ENCODE results near the gene OR52R1.
"Not testable (repeated sequence)": the region's sequence is repeated elsewhere in the genome, so short reads cannot be mapped to it uniquely, and the experiment has no call there.

Gene OR52R1

GRCh38 chr11:4808476-4808875, 4.3 kb upstream of the OR52R1 start:
- no peak overlapping the region for H3K4me3 ChIP-seq (ENCODE audit: insufficient read depth, low read depth, low read length)
- H3K36me3 ChIP-seq (ENCODE audit: control insufficient read depth, insufficient read depth, low read length), result no peaks in the 10 kb centered on the region

GRCh38 chr11:4801316-4801715, 2.9 kb downstream of the OR52R1 start:
- H3K4me3 ChIP-seq (ENCODE audit: insufficient read depth, low read depth, low read length); H3K27me3 ChIP-seq (ENCODE audit: control insufficient read depth, insufficient read depth, low read length, poor library complexity, severe bottlenecking); H3K9me3 ChIP-seq (ENCODE audit: control insufficient read depth, low read length); H3K27ac ChIP-seq (ENCODE audit: insufficient read depth, low read depth, low read length, poor library complexity, severe bottlenecking); H3K36me3 ChIP-seq (ENCODE audit: control insufficient read depth, insufficient read depth, low read length); H3K4me1 ChIP-seq (ENCODE audit: control insufficient read depth, insufficient read depth, low read length): not testable (repeated sequence)
- 77 to 90% methylated on average over 4 of the region's 5 CpGs for WGBS, 2 experiments

More at GRCh38 chr11:4808476-4808875, 4.3 kb upstream of the OR52R1 start:
- no peak overlapping the region for H3K27ac ChIP-seq (ENCODE audit: insufficient read depth, low read depth, low read length, poor library complexity, severe bottlenecking)
- no peaks in the 10 kb centered on the region for H3K27me3 ChIP-seq (ENCODE audit: control insufficient read depth, insufficient read depth, low read length, poor library complexity, severe bottlenecking)
- H3K9me3 ChIP-seq (ENCODE audit: control insufficient read depth, low read length), result no peaks in the 10 kb centered on the region
- WGBS, 2 experiments, result 86 to 90% methylated on average over 1 of the region's 1 CpG
- no peaks in the 10 kb centered on the region for H3K4me1 ChIP-seq (ENCODE audit: control insufficient read depth, insufficient read depth, low read length)

- Histone ChIP-seq H3K4me3 (ENCODE audit: insufficient read depth, low read depth, low read length) (no peak overlapping the region), H3K27me3 (ENCODE audit: control insufficient read depth, insufficient read depth, low read length, poor library complexity, severe bottlenecking) (no peaks in the 10 kb centered on the region), H3K4me1 (ENCODE audit: control insufficient read depth, insufficient read depth, low read length) (no peaks in the 10 kb centered on the region), H3K9me3 (ENCODE audit: control insufficient read depth, low read length) (no peaks in the 10 kb centered on the region), H3K36me3 (ENCODE audit: control insufficient read depth, insufficient read depth, low read length) (no peaks in the 10 kb centered on the region), H3K27ac (ENCODE audit: insufficient read depth, low read depth, low read length, poor library complexity, severe bottlenecking) (no peak overlapping the region)
- 93 to 95% methylated on average over 6 of the region's 6 CpGs for WGBS, 2 experiments
These were observed 5.6 kb downstream of the OR52R1 start for GRCh38 chr11:4798427-4799183.

DNA sequence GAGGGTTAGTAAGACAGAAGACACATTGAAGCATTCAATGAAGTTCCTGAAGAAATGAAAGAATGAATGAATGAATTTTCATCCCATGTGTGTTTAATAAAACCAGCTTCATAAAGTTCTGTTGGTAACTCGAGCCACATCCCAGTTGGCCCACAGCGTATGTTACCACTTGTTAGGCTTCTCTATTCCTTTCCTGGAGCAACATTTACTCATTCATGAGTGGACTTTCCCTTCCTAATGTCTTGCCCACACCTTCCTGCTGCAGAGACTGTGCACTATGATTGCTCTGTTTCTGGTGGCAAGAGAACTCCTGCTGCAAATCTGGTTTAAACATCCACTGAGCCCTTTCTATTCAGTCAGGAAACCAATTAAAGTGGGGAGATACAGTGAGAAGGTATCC, 7.0 kb downstream of the OR52R1 start:
- Histone ChIP-seq H3K4me1 (ENCODE audit: control insufficient read depth, insufficient read depth, low read length) (no peaks in the 10 kb centered on the region), H3K36me3 (ENCODE audit: control insufficient read depth, insufficient read depth, low read length) (no peaks in the 10 kb centered on the region), H3K4me3 (ENCODE audit: insufficient read depth, low read depth, low read length) (no peak overlapping the region), H3K9me3 (ENCODE audit: control insufficient read depth, low read length) (no peaks in the 10 kb centered on the region), H3K27ac (ENCODE audit: insufficient read depth, low read depth, low read length, poor library complexity, severe bottlenecking) (no peak overlapping the region), H3K27me3 (ENCODE audit: control insufficient read depth, insufficient read depth, low read length, poor library complexity, severe bottlenecking) (no peaks in the 10 kb centered on the region)
- WGBS, 2 experiments, result 43 to 96% methylated on average over 1 to 2 of the region's 2 CpGs

DNA sequence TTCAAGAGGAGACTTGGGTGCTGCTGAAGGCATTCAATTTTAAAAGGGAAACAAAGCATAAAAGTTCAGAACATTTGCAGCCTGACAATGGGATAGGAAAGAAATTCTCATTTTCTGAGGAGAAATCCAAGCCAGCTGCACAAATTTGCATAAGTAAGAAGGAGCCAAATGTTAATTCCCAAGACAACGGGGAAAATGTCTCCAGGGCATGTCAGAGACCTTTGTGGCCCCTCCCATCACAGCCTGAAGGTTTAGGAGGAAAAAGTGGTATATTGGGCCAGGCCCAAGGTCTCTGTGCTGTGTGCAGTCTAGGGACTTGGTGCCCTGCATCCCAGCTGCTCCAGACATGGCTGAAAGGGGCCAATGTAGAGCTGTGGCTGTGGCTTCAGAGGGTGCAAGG, 21.7 kb downstream of the OR52R1 start:
- no peaks in the 10 kb centered on the region for H3K36me3 ChIP-seq (ENCODE audit: control insufficient read depth, insufficient read depth, low read length)
- 76 to 88% methylated on average over 1 of the region's 1 CpG for WGBS, 2 experiments
- H3K9me3 ChIP-seq (ENCODE audit: control insufficient read depth, low read length), result no peaks in the 10 kb centered on the region
- no peak overlapping the region for H3K27ac ChIP-seq (ENCODE audit: insufficient read depth, low read depth, low read length, poor library complexity, severe bottlenecking)
- no peaks in the 10 kb centered on the region for H3K4me1 ChIP-seq (ENCODE audit: control insufficient read depth, insufficient read depth, low read length)
- H3K27me3 ChIP-seq (ENCODE audit: control insufficient read depth, insufficient read depth, low read length, poor library complexity, severe bottlenecking), result no peaks in the 10 kb centered on the region
- H3K4me3 ChIP-seq (ENCODE audit: insufficient read depth, low read depth, low read length), result no peak overlapping the region

DNA sequence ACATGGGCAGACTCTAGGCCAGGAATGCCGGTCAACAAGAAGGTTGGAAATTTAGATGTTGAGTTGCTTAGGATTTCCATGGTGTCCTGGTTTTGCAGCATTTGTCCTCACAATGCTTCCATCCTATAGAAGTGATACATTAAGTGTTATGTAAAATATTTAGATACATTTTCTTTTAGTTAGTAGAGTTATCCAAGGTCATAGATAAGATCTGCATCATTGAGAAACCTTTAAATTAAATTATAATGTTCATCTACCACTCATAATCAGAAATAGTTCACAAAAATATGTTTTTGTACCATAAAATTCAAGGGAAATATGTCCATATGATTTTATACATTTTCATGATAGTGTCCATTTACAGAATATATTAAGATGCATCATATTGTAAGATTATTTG, 34.3 kb downstream of the OR52R1 start, which contains the start of gene OR51F1:
OR51F1 (minus strand) TSS at position 101 of the 400 bp plus-strand sequence; CDS start at position 101, 0 bp downstream.
- H3K4me3 ChIP-seq (ENCODE audit: insufficient read depth, low read depth, low read length), result no peak within 1 kb of the TSS
- no peaks in the 10 kb centered on the region for H3K4me1 ChIP-seq (ENCODE audit: control insufficient read depth, insufficient read depth, low read length)
- WGBS, 2 experiments, result 90 to 95% methylated on average over 1 of the region's 1 CpG
- H3K9me3 ChIP-seq (ENCODE audit: control insufficient read depth, low read length), result no peaks in the 10 kb centered on the region
- no peaks in the 10 kb centered on the region for H3K36me3 ChIP-seq (ENCODE audit: control insufficient read depth, insufficient read depth, low read length)
- no peak within 1 kb of the TSS for H3K27ac ChIP-seq (ENCODE audit: insufficient read depth, low read depth, low read length, poor library complexity, severe bottlenecking)
- H3K27me3 ChIP-seq (ENCODE audit: control insufficient read depth, insufficient read depth, low read length, poor library complexity, severe bottlenecking), result no peaks in the 10 kb centered on the region

DNA sequence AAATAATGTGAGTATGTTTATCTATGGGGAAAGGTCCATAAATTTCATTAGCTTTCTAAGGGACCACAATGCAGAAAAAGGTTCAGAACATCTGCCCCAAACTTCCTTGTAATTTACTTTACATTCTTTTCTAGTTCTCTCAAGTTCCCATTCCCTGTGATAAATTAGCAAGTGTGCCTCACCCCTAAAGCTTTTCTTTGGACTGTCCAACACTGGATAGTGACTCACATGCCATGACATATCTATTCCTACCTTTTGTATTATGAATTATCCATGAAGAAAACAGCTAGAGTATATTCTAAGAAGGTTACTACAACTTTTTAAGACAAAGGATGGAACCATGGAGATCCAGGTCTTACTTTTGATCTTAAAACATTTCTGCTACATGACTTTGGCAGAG, 36.1 kb downstream of the OR52R1 start:
- no peaks in the 10 kb centered on the region for H3K27me3 ChIP-seq (ENCODE audit: control insufficient read depth, insufficient read depth, low read length, poor library complexity, severe bottlenecking)
- no peaks in the 10 kb centered on the region for H3K36me3 ChIP-seq (ENCODE audit: control insufficient read depth, insufficient read depth, low read length)
- no peaks in the 10 kb centered on the region for H3K9me3 ChIP-seq (ENCODE audit: control insufficient read depth, low read length)
- H3K4me3 ChIP-seq (ENCODE audit: insufficient read depth, low read depth, low read length), result no peak overlapping the region
- H3K27ac ChIP-seq (ENCODE audit: insufficient read depth, low read depth, low read length, poor library complexity, severe bottlenecking), result no peak overlapping the region
- no peaks in the 10 kb centered on the region for H3K4me1 ChIP-seq (ENCODE audit: control insufficient read depth, insufficient read depth, low read length)

DNA sequence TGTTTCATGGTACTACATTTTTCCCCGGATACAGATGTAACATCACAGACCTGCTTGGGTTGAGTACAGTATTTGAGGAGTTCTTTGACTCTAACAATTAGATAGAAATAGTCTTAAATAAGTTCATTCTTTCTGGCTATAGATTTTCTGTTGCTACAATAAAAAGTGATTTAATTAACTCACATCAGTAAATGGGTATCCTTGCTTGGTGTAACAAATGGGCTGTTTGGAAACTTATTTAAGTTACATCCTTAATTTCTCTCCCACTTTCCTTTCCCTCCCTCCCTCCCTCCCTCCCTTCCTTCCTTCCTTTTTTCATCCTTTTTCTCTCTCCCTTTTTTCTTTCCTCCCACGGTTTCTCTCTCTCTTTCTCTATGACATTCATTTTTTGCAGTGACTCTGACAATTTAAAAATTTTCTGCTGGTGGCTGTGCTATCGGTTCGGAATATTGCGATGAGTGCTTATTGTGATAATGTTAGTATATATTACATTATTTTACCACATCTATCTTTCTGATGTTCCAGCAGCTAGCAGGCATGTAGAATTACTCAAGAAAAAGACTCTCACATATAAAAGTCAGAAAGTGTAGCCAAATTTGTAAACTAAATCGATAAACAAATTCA, 37.6 kb downstream of the OR52R1 start:
- Histone ChIP-seq H3K36me3 (ENCODE audit: control insufficient read depth, insufficient read depth, low read length) (no peaks in the 10 kb centered on the region), H3K9me3 (ENCODE audit: control insufficient read depth, low read length) (no peaks in the 10 kb centered on the region), H3K4me3 (ENCODE audit: insufficient read depth, low read depth, low read length) (no peak overlapping the region), H3K27ac (ENCODE audit: insufficient read depth, low read depth, low read length, poor library complexity, severe bottlenecking) (no peak overlapping the region), H3K4me1 (ENCODE audit: control insufficient read depth, insufficient read depth, low read length) (no peaks in the 10 kb centered on the region), H3K27me3 (ENCODE audit: control insufficient read depth, insufficient read depth, low read length, poor library complexity, severe bottlenecking) (no peaks in the 10 kb centered on the region)
- WGBS, 2 experiments, result 86 to 94% methylated on average over 2 of the region's 6 CpGs

DNA sequence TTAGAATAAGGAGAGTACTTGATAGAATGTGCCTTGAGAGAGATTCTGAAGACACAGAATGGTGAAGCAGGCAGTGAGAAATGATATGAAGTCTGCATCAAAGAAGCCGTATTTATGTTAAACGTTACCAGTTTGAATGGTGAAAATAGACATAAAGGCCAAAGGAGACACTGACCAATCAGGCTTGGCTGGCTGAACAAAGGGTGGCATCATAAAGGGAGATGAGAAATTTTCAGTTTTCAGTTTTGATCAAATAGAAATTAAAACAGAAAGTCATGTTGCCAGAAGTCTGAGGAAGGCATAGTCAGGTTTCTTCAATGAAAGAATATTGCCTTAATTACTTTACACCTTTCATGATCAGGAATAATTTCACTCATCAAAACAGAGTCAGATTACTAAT, 41.1 kb downstream of the OR52R1 start:
- H3K27ac ChIP-seq (ENCODE audit: insufficient read depth, low read depth, low read length, poor library complexity, severe bottlenecking), result no peak overlapping the region
- no peaks in the 10 kb centered on the region for H3K36me3 ChIP-seq (ENCODE audit: control insufficient read depth, insufficient read depth, low read length)
- 91 to 95% methylated on average over 2 of the region's 2 CpGs for WGBS, 2 experiments
- H3K27me3 ChIP-seq (ENCODE audit: control insufficient read depth, insufficient read depth, low read length, poor library complexity, severe bottlenecking), result no peaks in the 10 kb centered on the region
- no peak overlapping the region for H3K4me3 ChIP-seq (ENCODE audit: insufficient read depth, low read depth, low read length)
- no peaks in the 10 kb centered on the region for H3K9me3 ChIP-seq (ENCODE audit: control insufficient read depth, low read length)
- H3K4me1 ChIP-seq (ENCODE audit: control insufficient read depth, insufficient read depth, low read length), result no peaks in the 10 kb centered on the region
